GM18502 (cell line): ENCODE results near the gene SMU1.
"Not testable (repeated sequence)": the region's sequence is repeated elsewhere in the genome, so short reads cannot be mapped to it uniquely, and the experiment has no call there.

Source experiments
- ATAC-seq: cut with Tn5 transposase; IDR thresholded peaks from one replicate; pipeline ENCODE4 v1.9.1; 2021; ENCODE audit warnings: mild to moderate bottlenecking; ENCODE audit not compliant: unreplicated experiment, poor library complexity

The SMU1 gene

DNA sequence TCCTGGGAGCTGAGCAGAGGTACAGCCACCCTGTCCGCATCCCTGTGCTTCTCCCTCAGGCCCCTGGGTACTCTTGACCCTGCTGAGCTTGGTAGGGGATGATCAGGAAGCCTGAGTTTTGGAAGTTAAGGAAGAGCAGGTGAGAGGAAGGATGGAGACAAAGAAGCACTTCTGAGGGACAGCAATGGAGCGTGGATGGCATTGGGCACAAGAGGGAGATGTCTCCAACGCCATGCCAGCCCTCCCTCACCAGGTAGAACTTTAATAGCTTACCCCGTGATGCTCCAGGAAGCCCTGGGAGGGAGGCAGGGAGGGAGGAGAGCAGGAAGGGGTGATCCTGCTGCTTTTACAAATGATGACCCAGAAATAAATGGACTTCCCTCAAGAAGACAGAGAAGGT is 29.9 kb upstream of the SMU1 start:
- ATAC-seq = no peak

- ATAC-seq = no peak
These were observed 29.5 kb upstream of the SMU1 start for GRCh38 chr9:33105959-33106358.

DNA sequence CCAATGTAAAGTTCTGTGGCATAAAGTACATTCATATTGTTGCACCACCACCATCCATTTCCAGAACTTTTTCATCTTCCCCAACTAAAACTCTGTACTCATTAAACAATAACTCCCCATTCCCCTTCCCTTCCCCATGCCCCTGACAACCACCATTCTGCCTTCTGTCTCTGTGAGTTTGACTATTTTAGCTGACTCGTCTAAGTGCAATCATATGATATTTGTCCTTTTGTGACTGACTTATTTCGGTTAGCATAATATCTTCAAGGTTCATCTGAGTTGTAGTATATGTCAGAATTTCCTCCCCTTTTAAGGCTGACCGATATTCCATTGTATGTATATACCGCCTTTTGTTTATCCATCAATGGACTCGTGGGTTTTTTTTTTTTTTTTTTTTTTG is 29.0 kb upstream of the SMU1 start:
- ATAC-seq = no peak

GRCh38 chr9:33104401-33104800 is 27.9 kb upstream of the SMU1 start:
- no peak for ATAC-seq

GRCh38 chr9:33103501-33104281 is 27.2 kb upstream of the SMU1 start:
- ATAC-seq = no peak

GRCh38 chr9:33102551-33103210 is 26.2 kb upstream of the SMU1 start:
- no peak for ATAC-seq

- no peak for ATAC-seq
These were observed 24.9 kb upstream of the SMU1 start for GRCh38 chr9:33101104-33101951.

DNA sequence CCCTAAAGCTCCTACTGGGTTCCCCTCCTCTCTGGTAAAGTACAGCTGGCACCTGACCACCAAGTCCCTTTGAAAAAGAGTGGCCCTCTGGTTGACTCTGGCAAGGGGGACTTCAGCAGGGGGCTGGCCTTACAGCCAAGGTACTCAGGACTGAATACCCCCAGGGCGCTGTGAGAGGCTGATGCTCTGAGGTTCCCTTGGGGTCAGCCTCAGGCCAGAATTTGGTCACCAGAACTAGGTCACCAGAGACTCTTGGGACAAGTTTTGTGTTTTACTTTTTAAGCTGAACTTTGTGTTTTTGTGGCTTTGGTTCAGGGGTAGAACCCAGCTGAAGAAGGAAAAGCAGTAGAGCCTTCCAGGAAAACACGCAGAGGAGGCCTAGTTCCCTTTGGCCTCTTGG is 23.3 kb upstream of the SMU1 start:
- no peak for ATAC-seq

DNA sequence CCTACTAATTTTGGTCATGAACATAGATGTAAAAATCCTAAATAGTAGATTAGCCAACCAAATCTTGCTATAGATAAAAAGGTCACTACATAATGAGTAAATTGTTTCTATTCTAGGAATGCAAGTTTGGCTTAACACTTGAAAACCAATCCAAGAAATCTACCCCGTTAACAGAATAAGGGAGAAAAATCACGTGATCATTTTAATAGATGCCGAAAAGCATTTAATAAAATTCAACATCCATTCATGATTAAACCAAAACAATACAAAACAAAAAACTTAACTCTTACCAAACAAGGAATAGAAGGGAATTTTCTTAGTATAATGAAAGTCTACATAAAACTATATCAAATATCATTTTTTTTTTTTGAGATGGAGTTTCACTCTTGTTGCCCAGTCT is 20.7 kb upstream of the SMU1 start:
- ATAC-seq = no peak

- ATAC-seq = no peak
These were observed 16.2 kb upstream of the SMU1 start for GRCh38 chr9:33092634-33093033.

GRCh38 chr9:33085672-33086071 is 9.2 kb upstream of the SMU1 start:
- ATAC-seq = not testable (repeated sequence)

DNA sequence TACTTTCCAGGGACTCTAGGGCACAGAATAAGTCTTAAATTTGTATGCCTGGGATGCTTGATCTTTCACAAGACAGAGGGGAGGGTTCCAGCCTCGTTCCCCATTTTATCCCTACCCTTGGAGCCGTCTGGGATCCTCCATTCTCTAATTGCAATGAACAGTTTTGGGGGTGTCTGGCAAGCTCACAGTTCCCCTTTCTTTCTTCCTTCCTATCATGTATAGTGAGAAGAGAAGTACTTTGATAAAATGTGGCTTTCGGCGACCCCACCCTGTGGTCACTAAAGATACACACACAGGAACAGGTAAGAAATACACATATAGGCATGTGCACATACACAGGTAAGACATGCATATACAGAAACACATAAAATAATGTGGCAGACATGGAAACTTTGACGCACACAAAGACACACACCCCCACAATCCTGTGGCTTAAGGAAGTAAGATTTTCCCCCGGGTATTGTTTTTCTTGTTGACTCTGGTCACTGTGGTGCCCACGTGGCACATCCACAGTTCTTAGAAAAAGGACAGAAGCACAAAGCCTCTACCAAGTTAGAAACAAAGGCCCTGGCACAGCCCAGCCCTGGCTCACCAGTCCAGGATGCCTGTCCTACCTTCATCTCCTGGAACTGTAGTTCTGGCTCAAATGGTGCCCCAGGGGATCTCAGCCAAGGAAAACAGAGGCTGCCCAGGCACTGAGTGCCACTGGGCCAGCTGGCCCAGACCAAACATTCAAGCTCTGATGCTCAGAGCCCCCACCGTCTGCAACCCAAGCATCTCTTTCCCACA is 6.3 kb upstream of the SMU1 start:
- ATAC-seq = no peak

DNA sequence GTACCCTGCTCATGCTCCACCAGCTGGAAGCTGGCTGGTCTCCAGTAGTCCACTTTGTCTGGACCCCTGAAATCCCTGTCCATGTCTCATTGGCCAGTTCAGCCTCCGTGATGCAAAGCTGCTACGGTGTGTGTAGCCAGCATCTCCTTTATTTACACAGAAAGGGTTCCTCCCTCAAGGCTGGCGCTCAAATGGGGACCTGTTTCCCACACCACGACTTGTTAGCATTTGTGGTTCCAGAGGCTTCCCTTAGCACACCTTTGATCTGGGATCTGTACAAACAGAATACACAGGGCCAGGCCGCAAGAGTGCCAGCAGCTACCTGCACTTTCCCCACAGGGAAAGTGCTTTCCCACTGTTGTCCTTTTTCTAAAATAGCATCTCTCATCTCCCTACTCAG is 5.7 kb upstream of the SMU1 start:
- no peak for ATAC-seq

- peak; percentile 51 for ATAC-seq
These were observed 4.8 kb upstream of the SMU1 start for GRCh38 chr9:33081128-33081851.

DNA sequence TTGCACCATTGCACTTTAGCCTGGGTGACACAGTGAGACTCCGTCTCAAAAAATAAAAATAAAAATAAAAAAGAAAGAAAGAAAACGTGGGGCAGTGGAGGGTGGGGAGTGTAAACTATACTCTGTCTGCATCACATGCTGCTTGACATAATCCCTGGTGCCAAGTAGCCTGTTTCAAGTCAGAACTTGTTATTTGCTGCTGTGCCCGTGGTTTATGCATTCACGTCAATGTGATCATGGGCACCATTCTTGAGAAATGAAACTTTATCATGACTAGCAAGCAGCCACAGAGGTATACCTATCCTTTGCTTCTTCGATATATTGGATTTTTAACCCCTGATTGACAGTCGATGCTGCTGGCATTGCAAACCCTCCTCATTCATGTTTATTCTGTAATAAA is 4.1 kb upstream of the SMU1 start:
- ATAC-seq = no peak

- no peak for ATAC-seq
These were observed 7.5 kb downstream of the SMU1 start for GRCh38 chr9:33068991-33069390.

GRCh38 chr9:33065157-33066076 is 11.1 kb downstream of the SMU1 start:
- ATAC-seq = peak; percentile 87

GRCh38 chr9:33051144-33051543 is 25.3 kb downstream of the SMU1 start:
- ATAC-seq = no peak
